ENCODE results near the gene VPS50.

- TF ChIP-seq CTCF (conservative IDR thresholded peaks at IDR 0.05; ENCODE audit: low read length) (no peak), EZH2phosphoT487 (IDR thresholded peaks at IDR 0.05; ENCODE audit: borderline replicate concordance) (no peak)
Measured at GRCh38 chr7:93188870-93189634, 43.1 kb upstream of the VPS50 start.

Measured in Loucy (cell line).